Measurements from ENCODE around the gene HEXD. TPM values are rescaled to one million over a fixed set of nuclear protein-coding genes. Genes with fewer than 3 reads are reported as not detected.

HEXD gene
- total and polyA plus RNA-seq, 9 donors, result 12.9 to 29.7 (median 19.5) TPM

DNA sequence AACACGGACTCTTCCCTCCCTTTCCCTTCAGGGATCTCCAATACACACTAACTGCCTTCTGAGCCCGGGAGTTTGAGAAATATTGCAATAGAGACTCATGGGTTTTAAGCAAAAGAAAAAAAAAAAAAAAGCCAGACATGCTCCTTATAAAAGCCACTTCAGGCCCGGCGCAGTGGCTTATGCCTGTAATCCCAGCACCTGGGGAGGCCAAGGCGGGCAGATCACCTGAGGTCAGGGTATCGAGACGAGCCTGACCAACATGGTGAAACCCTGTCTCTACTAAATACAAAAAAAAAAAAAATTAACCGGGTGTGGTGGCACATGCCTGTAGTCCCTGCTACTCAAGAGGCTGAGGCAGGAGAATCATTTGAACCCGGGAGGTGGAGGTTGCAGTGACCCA lies 2.4 kb upstream of the HEXD start:
- WGBS (ENCODE audit: insufficient coverage), result 94% methylated on average over 3 of the region's 9 CpGs
- H3K36me3 ChIP-seq (ENCODE audit: control insufficient read depth, insufficient read depth, low read length), result peaks cover 6% of the 10 kb centered on the region
- no peak overlapping the region for H3K4me3 ChIP-seq (ENCODE audit: low read length)
- no peaks in the 10 kb centered on the region for H3K9me3 ChIP-seq (replicated peaks; ENCODE audit: control insufficient read depth, low read depth, low read length)
- peaks cover 23% of the 10 kb centered on the region for H3K4me1 ChIP-seq (ENCODE audit: control insufficient read depth, insufficient read depth, low read length)
- no peak overlapping the region for H3K27ac ChIP-seq (ENCODE audit: low read length)
- no peak for DNase-seq
- no peaks in the 10 kb centered on the region for H3K27me3 ChIP-seq (ENCODE audit: control insufficient read depth, insufficient read depth, low read length)

DNA sequence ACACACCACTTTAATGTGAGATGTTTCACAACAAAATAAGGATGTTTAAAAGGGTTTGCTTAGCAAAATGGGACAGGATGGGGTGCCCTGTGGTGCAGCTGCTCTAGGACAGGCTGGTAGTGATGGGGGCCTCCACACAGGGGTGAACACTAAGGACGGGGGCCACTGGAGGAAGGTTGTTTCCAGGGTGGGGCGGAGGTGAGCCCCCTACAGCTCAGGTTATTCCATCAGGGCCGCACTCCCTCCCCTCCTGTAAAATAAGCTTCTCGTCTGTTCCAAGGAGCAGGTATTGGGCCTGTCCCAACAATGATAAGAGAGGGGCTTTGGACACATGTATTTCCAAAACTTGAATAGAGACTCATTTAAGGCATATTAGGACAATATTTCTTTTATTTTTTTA lies 1.9 kb upstream of the HEXD start:
- peaks cover 11% of the 10 kb centered on the region for H3K36me3 ChIP-seq (ENCODE audit: control insufficient read depth, insufficient read depth, low read length)
- H3K27me3 ChIP-seq (ENCODE audit: control insufficient read depth, insufficient read depth, low read length), result no peaks in the 10 kb centered on the region
- H3K4me3 ChIP-seq (ENCODE audit: low read length), result no peak overlapping the region
- no peaks in the 10 kb centered on the region for H3K9me3 ChIP-seq (replicated peaks; ENCODE audit: control insufficient read depth, low read depth, low read length)
- peaks cover 22% of the 10 kb centered on the region for H3K4me1 ChIP-seq (ENCODE audit: control insufficient read depth, insufficient read depth, low read length)
- DNase-seq, result no peak
- H3K27ac ChIP-seq (ENCODE audit: low read length), result no peak overlapping the region
- no CpG with 5 or more reads among the region's 4 CpGs for WGBS (ENCODE audit: insufficient coverage)

DNA sequence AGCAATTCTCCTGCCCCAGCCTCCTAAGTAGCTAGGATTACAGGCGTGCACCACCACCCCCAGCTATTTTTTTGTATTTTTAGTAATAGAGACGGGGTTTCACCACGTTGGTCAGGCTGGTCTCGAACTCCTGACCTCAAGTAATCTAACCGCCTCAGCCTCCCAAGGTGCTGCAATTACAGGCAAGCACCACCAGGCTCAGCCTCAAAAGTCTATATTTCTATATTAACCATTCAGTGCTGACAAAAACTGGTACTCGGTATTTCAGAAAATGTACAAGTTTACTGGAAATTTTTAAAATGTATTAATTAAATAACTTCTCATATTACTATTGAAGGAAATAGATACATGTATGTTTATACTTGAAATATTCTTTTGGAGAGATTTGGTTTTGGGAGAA lies 1.4 kb upstream of the HEXD start:
- no peak overlapping the region for H3K27ac ChIP-seq (ENCODE audit: low read length)
- H3K4me3 ChIP-seq (ENCODE audit: low read length), result no peak overlapping the region
- H3K36me3 ChIP-seq (ENCODE audit: control insufficient read depth, insufficient read depth, low read length), result peaks cover 13% of the 10 kb centered on the region
- no peaks in the 10 kb centered on the region for H3K27me3 ChIP-seq (ENCODE audit: control insufficient read depth, insufficient read depth, low read length)
- H3K4me1 ChIP-seq (ENCODE audit: control insufficient read depth, insufficient read depth, low read length), result peaks cover 17% of the 10 kb centered on the region
- no peak for DNase-seq
- H3K9me3 ChIP-seq (replicated peaks; ENCODE audit: control insufficient read depth, low read depth, low read length), result no peaks in the 10 kb centered on the region
- 94% methylated on average over 3 of the region's 6 CpGs for WGBS (ENCODE audit: insufficient coverage)

DNA sequence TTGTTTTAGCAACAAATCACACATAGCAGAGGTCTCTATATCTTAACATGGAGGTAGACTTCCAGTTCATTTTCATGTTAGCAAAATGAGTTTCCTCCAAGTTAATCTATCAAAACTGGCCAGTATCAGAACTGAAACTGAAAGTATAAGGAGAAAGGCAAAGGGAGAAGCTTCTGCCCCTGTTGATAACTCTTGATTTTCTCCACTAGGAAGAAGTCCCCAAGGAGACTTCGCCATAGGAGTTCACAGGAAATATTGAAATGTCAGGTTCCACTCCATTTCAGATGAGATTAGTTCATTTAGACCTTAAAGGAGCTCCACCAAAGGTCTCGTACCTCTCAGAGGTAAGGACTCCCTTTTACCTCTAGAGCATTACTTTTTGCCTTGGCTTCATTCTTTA lies 1.4 kb downstream of the HEXD start:
- H3K4me3 ChIP-seq (ENCODE audit: low read length), result no peak overlapping the region
- 100% methylated on average over 1 of the region's 2 CpGs for WGBS (ENCODE audit: insufficient coverage)
- H3K9me3 ChIP-seq (replicated peaks; ENCODE audit: control insufficient read depth, low read depth, low read length), result peaks cover 4% of the 10 kb centered on the region
- H3K4me1 ChIP-seq (ENCODE audit: control insufficient read depth, insufficient read depth, low read length), result peaks cover 14% of the 10 kb centered on the region
- no peak for DNase-seq
- H3K36me3 ChIP-seq (ENCODE audit: control insufficient read depth, insufficient read depth, low read length), result peaks cover 23% of the 10 kb centered on the region
- H3K27me3 ChIP-seq (ENCODE audit: control insufficient read depth, insufficient read depth, low read length), result no peaks in the 10 kb centered on the region
- no peak overlapping the region for H3K27ac ChIP-seq (ENCODE audit: low read length)

DNA sequence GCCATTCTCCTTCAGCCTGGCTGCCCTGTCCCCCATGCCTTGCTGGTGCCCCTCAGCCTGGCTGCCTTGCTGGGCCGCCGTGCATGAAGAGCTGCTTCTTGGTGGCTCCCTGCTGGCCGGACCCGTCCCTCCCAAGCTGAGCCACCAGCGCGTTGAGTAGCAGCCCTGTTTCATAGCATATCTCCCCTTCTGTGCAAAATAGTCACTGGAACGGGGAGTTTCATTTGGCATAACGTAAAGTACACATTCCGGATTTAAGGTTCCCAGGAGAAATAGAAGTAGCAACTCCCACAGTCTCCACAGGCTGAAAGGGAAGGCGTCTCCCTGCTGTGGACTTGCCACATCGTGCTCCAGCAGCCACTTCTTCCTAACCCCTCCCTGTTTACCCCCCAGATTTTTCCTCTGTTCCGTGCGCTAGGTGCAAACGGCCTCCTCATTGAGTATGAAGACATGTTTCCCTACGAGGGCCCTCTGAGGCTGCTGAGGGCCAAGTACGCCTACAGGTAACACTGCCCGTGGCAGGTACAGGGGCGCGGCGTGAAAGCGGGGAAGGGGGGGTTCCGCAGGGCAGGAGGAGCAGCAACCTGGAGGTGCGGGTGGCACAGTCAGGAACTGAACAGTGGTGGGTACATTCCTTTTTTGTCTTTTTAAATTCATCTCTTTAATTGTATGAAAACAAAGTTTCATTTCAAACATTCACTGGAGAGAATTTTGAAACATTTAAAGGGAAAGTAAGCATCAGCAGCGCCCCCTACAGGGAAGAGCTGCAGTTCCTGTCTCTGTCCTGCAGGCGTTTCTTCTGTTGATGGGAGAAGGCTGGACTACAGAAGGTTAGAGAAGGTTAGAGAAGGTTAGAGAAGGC lies 6.1 kb downstream of the HEXD start:
- Histone ChIP-seq H3K27ac (ENCODE audit: low read length) (no peak overlapping the region), H3K9me3 (replicated peaks; ENCODE audit: control insufficient read depth, low read depth, low read length) (peaks cover 4% of the 10 kb centered on the region), H3K4me1 (ENCODE audit: control insufficient read depth, insufficient read depth, low read length) (peaks cover 3% of the 10 kb centered on the region), H3K4me3 (ENCODE audit: low read length) (no peak overlapping the region), H3K36me3 (ENCODE audit: control insufficient read depth, insufficient read depth, low read length) (peaks cover 30% of the 10 kb centered on the region), H3K27me3 (ENCODE audit: control insufficient read depth, insufficient read depth, low read length) (no peaks in the 10 kb centered on the region)
- WGBS (ENCODE audit: insufficient coverage), result 53% methylated on average over 16 of the region's 25 CpGs
- DNase-seq, result no peak

DNA sequence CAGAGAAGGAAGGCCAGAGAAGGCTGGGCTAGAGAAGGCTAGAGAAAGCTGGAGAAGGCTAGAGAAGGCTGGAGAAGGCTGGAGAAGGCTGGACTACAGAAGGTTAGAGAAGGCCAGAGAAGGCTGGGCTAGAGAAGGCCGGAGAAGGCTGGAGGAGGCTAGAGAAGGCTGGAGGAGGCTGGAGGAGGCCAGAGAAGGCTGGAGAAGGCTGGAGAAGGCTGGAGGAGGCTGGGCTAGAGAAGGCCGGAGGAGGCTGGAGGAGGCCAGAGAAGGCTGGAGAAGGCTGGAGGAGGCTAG lies 6.7 kb downstream of the HEXD start:
- WGBS (ENCODE audit: insufficient coverage), result 98% methylated on average over 2 of the region's 2 CpGs
- H3K4me1 ChIP-seq (ENCODE audit: control insufficient read depth, insufficient read depth, low read length), result peaks cover under 1% of the 10 kb centered on the region

DNA sequence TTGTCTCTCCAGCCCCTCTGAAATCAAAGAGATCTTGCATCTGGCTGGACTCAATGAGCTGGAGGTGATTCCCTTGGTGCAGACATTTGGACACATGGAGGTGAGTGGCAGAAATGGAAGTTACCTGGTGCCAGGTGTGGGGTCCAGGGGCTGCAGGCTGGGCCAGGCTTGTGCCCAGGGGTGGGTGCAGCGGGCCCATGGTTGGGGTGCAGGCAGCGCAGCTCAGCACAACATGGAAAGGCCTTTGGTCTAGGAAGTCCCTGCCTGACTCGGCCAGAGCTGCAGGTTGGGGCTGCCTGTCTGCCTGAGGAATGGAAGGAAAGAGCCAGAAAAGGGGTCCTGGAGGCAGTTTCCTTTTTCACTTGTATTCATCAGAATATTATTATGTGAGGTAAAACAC lies 10.4 kb downstream of the HEXD start:
- Histone ChIP-seq H3K4me1 (ENCODE audit: control insufficient read depth, insufficient read depth, low read length) (no peaks in the 10 kb centered on the region), H3K36me3 (ENCODE audit: control insufficient read depth, insufficient read depth, low read length) (peaks cover 30% of the 10 kb centered on the region), H3K9me3 (replicated peaks; ENCODE audit: control insufficient read depth, low read depth, low read length) (no peaks in the 10 kb centered on the region), H3K4me3 (ENCODE audit: low read length) (no peak overlapping the region), H3K27ac (ENCODE audit: low read length) (no peak overlapping the region), H3K27me3 (ENCODE audit: control insufficient read depth, insufficient read depth, low read length) (no peaks in the 10 kb centered on the region)
- 100% methylated on average over 2 of the region's 3 CpGs for WGBS (ENCODE audit: insufficient coverage)
- DNase-seq, result no peak

More for the DNA sequence above, 6.7 kb downstream of the HEXD start:
- Histone ChIP-seq H3K9me3 (replicated peaks; ENCODE audit: control insufficient read depth, low read depth, low read length) (peaks cover 4% of the 10 kb centered on the region), H3K4me3 (ENCODE audit: low read length) (no peak overlapping the region), H3K36me3 (ENCODE audit: control insufficient read depth, insufficient read depth, low read length) (peaks cover 34% of the 10 kb centered on the region), H3K27me3 (ENCODE audit: control insufficient read depth, insufficient read depth, low read length) (no peaks in the 10 kb centered on the region), H3K27ac (ENCODE audit: low read length) (no peak overlapping the region)
- no peak for DNase-seq

DNA sequence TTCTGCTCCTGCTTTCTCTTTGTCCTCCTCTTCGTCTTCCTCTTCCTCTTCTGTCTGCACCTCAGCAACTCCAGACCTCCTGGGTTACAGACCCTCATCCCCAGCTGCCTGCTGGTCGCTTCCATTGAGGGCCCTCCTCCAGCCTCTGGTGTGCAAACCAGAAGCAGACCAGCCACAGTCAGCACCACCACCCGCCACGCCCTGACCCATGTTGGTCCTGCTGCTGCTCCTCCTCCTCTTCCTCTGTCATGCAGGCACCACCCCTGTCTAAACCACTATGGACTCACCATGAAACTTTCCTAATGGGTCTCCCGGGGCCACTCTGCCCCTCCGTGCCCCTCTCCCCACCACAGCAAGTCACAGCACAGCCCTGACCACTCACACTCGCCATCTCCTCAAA lies 11.7 kb downstream of the HEXD start:
- WGBS (ENCODE audit: insufficient coverage), result 96% methylated on average over 3 of the region's 7 CpGs
- no peak overlapping the region for H3K4me3 ChIP-seq (ENCODE audit: low read length)
- peaks cover 27% of the 10 kb centered on the region for H3K36me3 ChIP-seq (ENCODE audit: control insufficient read depth, insufficient read depth, low read length)
- no peaks in the 10 kb centered on the region for H3K27me3 ChIP-seq (ENCODE audit: control insufficient read depth, insufficient read depth, low read length)
- no peak overlapping the region for H3K27ac ChIP-seq (ENCODE audit: low read length)
- H3K9me3 ChIP-seq (replicated peaks; ENCODE audit: control insufficient read depth, low read depth, low read length), result no peaks in the 10 kb centered on the region
- DNase-seq, result no peak
- H3K4me1 ChIP-seq (ENCODE audit: control insufficient read depth, insufficient read depth, low read length), result no peaks in the 10 kb centered on the region

DNA sequence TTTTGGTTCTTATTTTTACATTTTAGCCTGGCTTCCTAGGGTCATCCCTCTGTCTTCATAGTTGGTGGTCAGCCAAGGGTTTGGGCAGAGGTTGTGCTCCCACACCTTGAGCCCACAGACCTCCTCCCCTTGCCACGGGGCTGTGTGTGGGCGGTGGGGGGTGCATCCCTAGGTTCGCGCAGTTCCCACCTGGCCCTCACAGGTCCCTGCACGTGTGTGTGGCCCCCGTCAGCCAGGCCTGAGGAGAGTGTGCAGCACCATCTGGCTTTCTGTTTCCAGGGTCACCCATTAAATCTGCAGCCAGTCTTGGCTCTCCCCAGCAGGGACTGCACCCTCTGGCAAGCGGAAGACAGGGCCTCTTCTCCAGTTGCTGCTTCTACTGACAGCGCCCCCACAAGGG lies 13.9 kb downstream of the HEXD start:
- Histone ChIP-seq H3K9me3 (replicated peaks; ENCODE audit: control insufficient read depth, low read depth, low read length) (no peaks in the 10 kb centered on the region), H3K4me1 (ENCODE audit: control insufficient read depth, insufficient read depth, low read length) (no peaks in the 10 kb centered on the region), H3K27me3 (ENCODE audit: control insufficient read depth, insufficient read depth, low read length) (no peaks in the 10 kb centered on the region), H3K4me3 (ENCODE audit: low read length) (no peak overlapping the region), H3K36me3 (ENCODE audit: control insufficient read depth, insufficient read depth, low read length) (peaks cover 46% of the 10 kb centered on the region), H3K27ac (ENCODE audit: low read length) (no peak overlapping the region)
- DNase-seq, result no peak
- 83% methylated on average over 7 of the region's 8 CpGs for whole genome bisulfite sequencing (ENCODE audit: insufficient coverage)

DNA sequence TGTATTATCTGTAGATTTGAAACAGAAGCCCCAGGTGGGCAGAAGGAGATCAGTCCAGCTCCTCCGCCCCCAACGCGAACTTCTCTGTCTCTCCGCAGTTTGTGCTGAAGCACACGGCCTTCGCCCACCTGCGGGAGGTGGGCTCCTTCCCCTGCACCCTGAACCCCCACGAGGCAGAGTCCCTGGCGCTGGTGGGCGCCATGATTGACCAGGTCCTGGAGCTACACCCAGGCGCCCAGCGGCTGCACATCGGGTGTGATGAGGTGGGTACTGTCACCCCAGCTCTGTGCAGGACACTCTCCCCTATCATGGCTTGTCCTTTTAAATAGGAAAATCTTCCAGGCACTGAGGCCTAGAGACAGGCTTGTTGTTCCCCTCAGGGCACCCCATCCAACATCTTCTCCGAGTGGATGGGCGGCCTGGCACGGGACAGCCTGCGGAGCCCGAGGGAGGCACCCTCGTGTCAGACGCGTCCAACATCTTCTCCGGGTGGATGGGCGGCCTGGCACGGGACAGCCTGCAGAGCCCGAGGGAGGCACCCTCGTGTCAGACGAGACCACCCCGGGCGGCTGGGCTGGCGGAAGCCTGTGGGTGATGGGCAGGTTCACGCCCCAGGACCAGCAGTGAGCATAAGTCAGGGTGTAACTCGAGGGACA lies 15.5 kb downstream of the HEXD start:
- Histone ChIP-seq H3K27ac (ENCODE audit: low read length) (no peak overlapping the region), H3K27me3 (ENCODE audit: control insufficient read depth, insufficient read depth, low read length) (no peaks in the 10 kb centered on the region), H3K9me3 (replicated peaks; ENCODE audit: control insufficient read depth, low read depth, low read length) (no peaks in the 10 kb centered on the region), H3K4me1 (ENCODE audit: control insufficient read depth, insufficient read depth, low read length) (no peaks in the 10 kb centered on the region), H3K4me3 (ENCODE audit: low read length) (no peak overlapping the region), H3K36me3 (ENCODE audit: control insufficient read depth, insufficient read depth, low read length) (peaks cover 52% of the 10 kb centered on the region)
- DNase-seq, result no peak
- WGBS (ENCODE audit: insufficient coverage), result 93% methylated on average over 30 of the region's 32 CpGs
